Stimulated activated CD8-positive, alpha-beta memory T cell treated with anti-CD3 and anti-CD28 coated beads, Interleukin-12 subunit alpha, Interleukin-12 subunit beta, amount 100 ng/mL, for 4 hours (primary cell): Measurements from ENCODE around the gene KCNK13.
"Not testable (repeated sequence)": the region's sequence is repeated elsewhere in the genome, so short reads cannot be mapped to it uniquely, and the experiment has no call there.

Source experiments
- DNase-seq: peaks from one replicate; pipeline ENCODE4 v3.0.0-alpha.2; 2020; ENCODE audit warnings: low read depth

KCNK13 gene

GRCh38 chr14:90061685-90062126 is at the start of gene KCNK13:
KCNK13 (plus strand) TSS chr14:90061994; CDS start chr14:90062206, 212 bp downstream.
- DNase-seq: no peak

DNA sequence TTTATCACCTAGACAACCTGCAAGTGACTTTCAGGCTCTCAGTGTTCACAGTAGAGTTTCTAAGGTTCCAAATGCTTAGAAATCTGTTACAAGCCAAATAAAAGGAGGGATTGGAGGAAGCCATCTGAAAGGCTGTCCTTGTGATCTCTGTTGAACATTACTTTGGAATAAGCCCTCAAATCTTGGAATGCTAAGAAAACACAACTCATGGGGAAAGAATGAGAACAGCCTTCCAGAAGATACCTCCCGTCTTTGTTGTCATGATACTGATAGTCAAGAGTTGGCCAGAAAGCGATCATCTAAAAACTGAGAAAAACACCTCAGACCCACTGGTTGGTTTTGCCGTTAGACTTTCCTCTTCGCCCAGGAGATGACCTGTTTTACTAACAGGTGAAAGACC is 44.4 kb upstream of the KCNK13 start:
- no peak for DNase-seq

DNA sequence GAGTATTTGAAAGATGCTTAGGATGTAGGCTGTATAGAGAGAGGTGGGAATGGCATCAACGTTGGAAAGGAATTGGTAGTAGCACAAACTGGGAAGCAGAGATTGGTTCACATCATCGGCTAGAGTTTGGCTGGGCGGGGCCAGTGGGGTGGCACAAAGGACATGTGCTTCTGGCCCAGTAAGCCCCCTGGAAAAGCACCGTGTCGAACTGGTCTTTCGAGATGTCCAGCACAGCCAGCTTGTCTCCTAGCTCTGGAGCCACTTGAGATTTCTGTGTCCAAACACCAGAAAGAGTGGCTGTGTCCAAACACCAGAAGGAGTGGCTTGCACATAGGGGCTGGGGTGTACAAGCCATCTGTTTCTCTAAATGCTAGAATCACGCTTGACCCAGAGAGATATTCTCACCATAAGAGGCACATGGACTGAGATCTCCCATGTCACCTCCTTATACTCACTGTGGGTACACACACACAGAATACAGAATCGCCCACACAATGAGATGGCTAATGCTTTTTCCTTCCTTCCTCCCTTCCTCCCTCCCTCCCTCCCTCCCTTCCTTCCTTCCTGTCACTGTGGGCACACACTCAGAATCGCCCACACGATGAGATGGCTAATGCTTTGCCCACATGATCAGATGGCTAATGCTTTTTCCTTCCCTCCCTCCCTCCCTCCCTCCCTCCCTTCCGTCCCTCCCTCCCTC is 41.8 kb upstream of the KCNK13 start:
- DNase-seq: no peak

DNA sequence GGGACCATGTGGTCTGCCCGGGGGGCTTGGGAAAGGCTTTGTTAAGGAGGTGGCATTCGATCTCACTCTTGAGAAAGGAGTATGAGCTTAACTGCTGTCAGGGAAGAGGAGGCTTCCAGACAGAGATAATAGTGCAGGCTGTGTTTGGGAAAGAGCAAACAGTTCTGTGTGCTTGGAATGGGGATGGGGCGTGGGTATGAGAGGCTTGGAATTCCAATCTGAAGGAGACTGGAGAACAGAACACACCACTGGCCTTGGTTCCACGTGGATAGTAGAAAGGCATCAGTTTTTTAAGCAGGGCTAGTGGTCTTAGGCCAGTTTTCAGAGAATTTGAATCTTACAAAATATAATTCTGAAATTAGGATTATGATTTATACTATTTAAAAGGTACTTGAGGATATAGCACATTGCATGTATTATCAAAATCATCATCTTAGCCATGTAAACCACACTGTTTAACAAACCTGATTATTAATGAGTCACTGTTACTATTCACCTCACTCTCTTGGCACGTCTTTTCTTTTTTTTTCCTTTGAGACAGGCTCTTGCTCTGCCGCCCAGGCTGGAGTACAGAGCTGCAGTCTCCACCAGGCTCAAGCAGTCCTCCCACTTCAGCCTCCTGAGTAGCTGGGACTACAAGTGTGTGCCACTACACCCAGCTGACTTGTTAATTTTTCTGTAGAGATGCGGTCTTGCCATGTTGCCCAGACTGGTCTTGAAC is 38.5 kb upstream of the KCNK13 start:
- no peak for DNase-seq

- DNase-seq: no peak
Measured at GRCh38 chr14:90024910-90025309, 36.9 kb upstream of the KCNK13 start.

- not testable (repeated sequence) for DNase-seq
Measured at GRCh38 chr14:90026608-90027007, 35.2 kb upstream of the KCNK13 start.

DNA sequence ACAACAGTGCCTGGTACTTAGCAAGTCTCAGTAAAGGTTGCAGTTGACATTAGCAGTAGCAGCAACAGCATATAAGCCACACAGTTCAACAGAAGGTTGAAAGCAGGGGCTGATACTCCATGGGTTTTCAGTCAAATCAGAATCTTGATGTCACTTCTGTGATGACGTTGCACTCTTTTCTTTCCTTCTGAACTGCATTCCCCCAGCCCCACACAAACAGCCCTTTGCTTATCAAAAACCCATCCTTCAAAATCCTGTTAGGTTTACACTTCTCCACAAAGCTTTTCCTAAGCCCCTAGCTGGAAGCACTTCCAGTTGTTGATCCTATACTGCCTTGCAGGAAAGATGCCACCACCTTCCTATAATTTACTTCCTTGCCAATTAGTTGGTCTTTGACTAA is 34.0 kb upstream of the KCNK13 start:
- DNase-seq: no peak

GRCh38 chr14:90034156-90034555 is 27.6 kb upstream of the KCNK13 start:
- no peak for DNase-seq

DNA sequence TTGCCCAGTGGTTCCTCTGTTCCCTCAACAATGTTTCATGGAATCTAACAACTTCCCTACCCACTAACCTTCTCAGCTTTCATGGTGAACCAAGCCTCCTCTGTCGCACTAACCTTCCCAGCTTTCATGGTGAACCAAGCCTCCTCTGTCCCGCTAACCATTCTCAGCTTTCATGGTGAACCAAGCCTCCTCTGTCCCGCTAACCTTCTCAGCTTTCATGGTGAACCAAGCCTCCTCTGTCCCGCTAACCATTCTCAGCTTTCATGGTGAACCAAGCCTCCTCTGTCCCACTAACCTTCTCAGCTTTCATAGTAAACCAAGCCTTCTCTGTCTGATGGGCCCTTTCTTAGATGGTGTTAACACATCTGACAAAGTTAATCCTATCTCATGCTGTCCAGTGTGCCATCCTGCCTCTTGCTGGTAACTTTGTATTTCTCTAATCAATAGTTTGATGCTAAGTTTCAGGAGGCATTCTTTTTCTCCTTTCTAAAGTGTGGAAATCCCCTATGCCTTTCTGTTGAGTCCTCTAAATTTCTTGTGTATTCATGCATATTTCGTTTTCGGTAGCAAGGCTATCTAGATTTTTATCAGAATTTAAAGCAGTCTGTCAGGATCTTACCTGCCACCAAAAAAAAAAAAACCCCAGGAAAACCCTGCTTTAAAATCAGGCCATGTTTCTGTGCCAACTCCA is 26.8 kb upstream of the KCNK13 start:
- no peak for DNase-seq

DNA sequence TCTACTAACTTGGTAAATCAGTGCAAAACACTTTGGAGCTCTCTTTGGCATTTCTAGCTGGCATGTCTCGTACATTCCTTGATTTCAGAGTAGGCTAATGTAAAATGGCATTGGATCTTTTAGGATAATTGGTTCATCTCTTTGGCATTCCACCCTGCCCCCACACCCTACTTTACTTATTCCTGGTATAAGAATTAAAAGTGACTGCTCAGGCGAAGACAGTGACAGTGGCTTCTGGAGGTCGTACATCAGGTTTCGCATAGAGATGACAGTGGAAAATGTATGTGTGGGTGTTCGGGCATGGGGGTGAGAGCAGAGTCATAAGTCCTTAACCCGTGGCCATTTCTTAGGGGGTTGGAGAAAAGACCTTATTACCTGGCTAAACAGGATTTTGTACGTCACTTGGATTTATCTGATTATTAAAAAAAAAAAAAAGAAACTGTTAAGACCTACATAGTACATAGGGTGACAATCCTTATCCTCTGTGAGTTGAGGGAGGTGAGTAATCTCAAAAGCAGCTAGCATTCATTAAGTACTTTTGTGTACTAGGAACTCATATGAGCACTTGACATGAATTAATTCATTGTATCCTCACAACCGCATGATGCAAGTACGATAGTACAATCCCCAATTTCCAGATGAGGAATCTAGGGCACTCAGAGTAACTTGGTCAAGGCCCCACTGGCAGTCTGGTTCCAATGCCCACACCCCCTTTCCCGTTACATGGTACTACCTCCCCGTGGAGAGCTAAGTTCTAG is 22.4 kb upstream of the KCNK13 start:
- DNase-seq: no peak

DNA sequence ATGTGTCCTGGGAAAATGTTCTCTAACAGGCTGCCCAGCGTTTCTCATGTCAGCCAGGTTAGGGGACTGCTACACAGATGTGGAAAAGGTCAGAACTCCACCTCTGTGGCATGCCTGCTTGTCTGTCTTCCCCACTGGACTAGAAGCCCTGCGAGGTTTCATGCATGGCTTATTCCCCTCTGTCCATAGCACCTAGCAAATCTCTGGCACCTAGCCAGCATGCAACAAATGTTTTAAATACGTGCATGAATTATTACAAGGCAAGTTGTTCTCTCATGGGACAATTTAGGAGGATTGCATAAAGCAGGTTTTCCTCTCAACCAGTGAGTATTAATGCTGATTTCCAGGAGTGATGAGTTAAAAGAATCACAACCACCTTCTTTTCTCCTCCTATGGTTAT is 21.4 kb upstream of the KCNK13 start:
- no peak for DNase-seq

- no peak for DNase-seq
Measured at GRCh38 chr14:90042496-90043252, 19.1 kb upstream of the KCNK13 start.

DNA sequence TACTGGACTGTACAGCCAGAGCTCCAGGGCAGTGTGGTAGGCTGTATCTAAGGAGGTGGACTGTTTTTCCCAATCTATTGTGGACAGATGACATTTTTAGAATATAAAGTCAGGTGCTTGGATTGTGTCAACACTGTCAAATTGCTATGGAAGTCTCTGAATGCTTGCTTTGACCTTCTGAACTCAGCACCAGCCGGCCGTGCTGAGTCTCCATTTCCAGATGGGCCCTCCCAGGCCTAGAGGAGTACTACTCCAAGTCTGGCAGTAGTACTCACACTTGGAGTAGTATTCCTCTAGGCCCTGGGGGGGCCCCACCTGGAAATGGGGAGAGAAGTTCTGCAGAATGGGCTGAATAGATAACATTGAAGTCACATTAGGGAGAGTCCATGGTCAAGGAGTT is 16.2 kb upstream of the KCNK13 start:
- DNase-seq: no peak

GRCh38 chr14:90049390-90049789 is 12.4 kb upstream of the KCNK13 start:
- DNase-seq: no peak

DNA sequence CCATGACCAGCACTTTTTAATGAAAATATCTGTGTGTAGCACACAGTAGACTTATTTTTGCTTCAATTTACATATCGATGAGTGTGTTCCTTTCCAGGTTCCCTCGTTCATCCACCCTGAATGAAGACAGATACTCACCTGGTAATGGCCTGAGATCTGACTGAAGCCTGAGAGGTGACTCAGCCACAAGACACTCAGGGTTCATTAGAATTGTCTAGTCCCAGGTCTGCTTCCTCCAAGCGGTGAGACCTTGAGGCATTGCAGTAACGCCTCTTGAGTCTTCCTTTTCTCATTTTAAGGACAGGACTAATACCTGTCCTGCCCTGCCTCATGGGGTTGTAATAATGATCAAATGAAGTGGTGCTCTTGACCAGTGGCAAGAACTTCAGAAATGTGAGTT is 11.5 kb upstream of the KCNK13 start:
- DNase-seq: no peak

GRCh38 chr14:90053044-90053443 is 8.8 kb upstream of the KCNK13 start:
- no peak for DNase-seq

- DNase-seq: no peak
Measured at GRCh38 chr14:90054803-90055202, 7.0 kb upstream of the KCNK13 start.

DNA sequence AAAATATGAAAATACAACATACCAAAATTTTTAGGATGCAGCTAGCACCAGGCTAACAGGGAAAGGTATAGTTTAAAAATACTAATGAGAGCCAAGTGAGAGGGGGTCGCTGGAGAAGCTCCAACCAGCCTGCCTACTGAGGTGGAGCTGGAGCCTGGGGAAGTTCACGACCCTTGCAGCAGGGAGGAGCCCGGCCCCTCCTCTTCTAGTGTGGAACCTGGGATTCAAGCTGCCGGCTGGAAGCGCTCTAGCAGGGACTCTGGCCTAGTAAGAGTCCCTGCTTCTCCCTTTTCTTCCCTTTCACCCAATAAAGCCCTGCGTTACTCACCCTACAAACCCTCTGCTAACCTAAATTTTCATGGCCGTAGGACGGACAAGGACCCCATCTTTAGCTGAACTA is 5.0 kb upstream of the KCNK13 start:
- no peak for DNase-seq

DNA sequence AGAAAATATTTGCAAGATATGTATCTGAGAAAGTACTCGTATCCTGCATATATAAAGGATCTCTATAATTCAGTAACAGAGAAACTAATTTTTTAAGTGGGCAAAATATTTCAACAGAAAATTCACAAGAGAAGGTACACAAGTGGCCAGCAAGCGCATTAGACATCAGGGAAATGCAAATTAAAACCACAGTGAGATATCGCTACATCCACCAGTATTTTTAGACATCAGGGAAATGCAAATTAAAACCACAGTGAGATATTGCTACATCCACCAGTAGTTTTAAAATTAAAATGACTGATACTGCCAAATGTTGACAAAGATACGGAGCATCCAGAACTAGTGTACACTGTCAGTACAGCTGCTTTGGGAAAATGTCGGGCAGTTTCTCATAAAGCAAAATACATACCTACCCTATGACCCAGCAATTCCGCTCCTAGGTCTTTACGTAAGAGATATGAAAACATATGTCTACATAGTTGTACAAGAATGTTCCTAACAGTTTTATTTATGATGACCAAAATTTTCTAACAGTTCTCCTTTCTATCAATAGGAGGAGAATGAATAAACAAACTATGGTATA is 2.8 kb upstream of the KCNK13 start:
- no peak for DNase-seq

- DNase-seq: peak; percentile 25
Measured at GRCh38 chr14:90060312-90060964, 1.4 kb upstream of the KCNK13 start.
